GM19395 (cell line): ENCODE measurements around the gene ADARB2.
"Not testable (repeated sequence)": the region's sequence is repeated elsewhere in the genome, so short reads cannot be mapped to it uniquely, and the experiment has no call there.

Experiments
- ATAC-seq: cut with Tn5 transposase; IDR thresholded peaks from one replicate; pipeline ENCODE4 v1.9.1; 2021; ENCODE audit warnings: mild to moderate bottlenecking, moderate library complexity; ENCODE audit not compliant: unreplicated experiment

Gene ADARB2

GRCh38 chr10:1249142-1249920, 488.0 kb downstream of the ADARB2 start:
- ATAC-seq = no peak

- not testable (repeated sequence) for ATAC-seq
Measured at GRCh38 chr10:1248262-1248630, 489.1 kb downstream of the ADARB2 start.

GRCh38 chr10:1247598-1248261, 489.6 kb downstream of the ADARB2 start:
- ATAC-seq = no peak

- no peak for ATAC-seq
Measured at GRCh38 chr10:1244493-1244892, 492.8 kb downstream of the ADARB2 start.

- ATAC-seq = no peak
Measured at GRCh38 chr10:1243486-1244234, 493.7 kb downstream of the ADARB2 start.

GRCh38 chr10:1242975-1243374, 494.4 kb downstream of the ADARB2 start:
- no peak for ATAC-seq

GRCh38 chr10:1241973-1242935, 495.1 kb downstream of the ADARB2 start:
- no peak for ATAC-seq

- ATAC-seq = no peak
Measured at GRCh38 chr10:1241322-1241890, 495.9 kb downstream of the ADARB2 start.

- ATAC-seq = no peak
Measured at GRCh38 chr10:1240341-1240775, 497.0 kb downstream of the ADARB2 start.

- ATAC-seq = no peak
Measured at GRCh38 chr10:1233031-1233430, 504.3 kb downstream of the ADARB2 start.

GRCh38 chr10:1232164-1232911, 505.0 kb downstream of the ADARB2 start:
- ATAC-seq = no peak

- no peak for ATAC-seq
Measured at GRCh38 chr10:1230592-1231275, 506.6 kb downstream of the ADARB2 start.

- ATAC-seq = no peak
Measured at GRCh38 chr10:1230138-1230537, 507.2 kb downstream of the ADARB2 start.

GRCh38 chr10:1229574-1229973, 507.8 kb downstream of the ADARB2 start:
- ATAC-seq = no peak

- ATAC-seq = no peak
Measured at GRCh38 chr10:1229116-1229515, 508.2 kb downstream of the ADARB2 start.

GRCh38 chr10:1228467-1228975, 508.8 kb downstream of the ADARB2 start:
- ATAC-seq = no peak

GRCh38 chr10:1227510-1228402, 509.6 kb downstream of the ADARB2 start:
- ATAC-seq = no peak

- ATAC-seq = not testable (repeated sequence)
Measured at GRCh38 chr10:1226907-1227306, 510.4 kb downstream of the ADARB2 start.
